ENCODE results near the gene CDC73.

DNA sequence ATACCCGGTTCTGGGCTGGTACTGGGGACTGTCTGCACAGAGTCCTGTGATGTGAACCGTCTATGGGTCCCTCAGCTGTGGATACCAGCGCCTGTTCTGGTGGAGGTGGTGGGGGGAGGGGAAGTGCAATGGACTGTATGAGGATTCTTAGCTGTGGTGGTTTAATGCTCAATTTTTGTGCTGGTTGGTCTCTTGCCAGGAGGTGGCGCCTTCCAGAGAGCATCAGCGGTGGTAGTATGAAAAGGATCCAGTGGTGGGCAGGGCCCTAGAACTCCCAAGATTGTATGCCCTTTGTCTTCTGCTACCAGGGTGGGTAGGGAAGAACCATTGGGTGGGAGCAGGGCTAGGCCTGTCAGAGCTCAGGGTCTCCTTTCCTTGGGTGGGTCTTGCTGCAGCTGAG is 153.9 kb downstream of the CDC73 start:
- no peak for TF ChIP-seq POLR2A (IDR thresholded peaks at IDR 0.05; ENCODE audit: low read length)
- no peak for TF ChIP-seq GATA1 (IDR thresholded peaks at IDR 0.05; ENCODE audit: low read depth, low read length)

Data from erythroblast (primary cell).